ENCODE results near the gene LMBR1. TPM values are rescaled to one million over a fixed set of nuclear protein-coding genes. Genes with fewer than 3 reads are reported as not detected.

LMBR1 gene
- total and polyA plus RNA-seq, 4 experiments from 2014 or later = 35.3 to 97.4 (median 55.2) TPM

DNA sequence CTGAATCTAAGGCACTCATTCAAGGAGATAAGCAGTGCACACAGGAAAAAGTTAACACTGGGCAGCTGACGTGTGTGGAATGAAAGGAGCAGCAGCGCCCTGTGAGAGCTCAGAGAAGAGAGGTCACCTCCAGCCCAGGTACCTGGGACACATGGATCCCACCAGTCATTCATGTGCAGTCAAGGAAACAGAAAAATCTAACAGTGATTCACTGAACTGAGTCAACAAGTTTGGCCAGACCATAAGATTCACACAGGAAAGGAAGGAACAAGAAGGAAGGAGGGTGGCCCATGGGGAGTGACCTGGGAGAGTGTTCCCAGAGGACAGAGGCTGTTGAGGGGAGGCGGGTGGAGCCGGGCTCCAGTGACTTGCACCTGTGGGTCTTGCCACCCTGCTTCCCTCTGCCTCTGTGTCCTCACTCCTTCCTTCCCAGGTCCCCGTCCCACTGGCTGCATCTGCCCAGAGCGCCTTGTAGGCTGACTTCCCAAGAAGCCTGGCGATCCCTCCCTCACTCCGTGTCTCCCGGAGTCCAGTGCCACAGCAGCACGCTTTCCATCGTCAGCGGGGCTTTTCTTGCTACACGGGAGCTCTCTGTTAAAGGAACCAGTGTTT, 224.7 kb downstream of the LMBR1 start:
- no peak overlapping the region for H3K27ac ChIP-seq (ENCODE audit: low read depth, low read length)
- Mint-ChIP-seq H3K36me3 (peaks cover 14 to 20% of the 10 kb centered on the region in 2 donors), H3K27ac (peak overlapping the region in 2 of 7 donors; percentile 70 to 78), H3K4me3 (no peak overlapping the region), H3K27me3 (no peaks in the 10 kb centered on the region), H3K9me3 (peaks cover 0 to 2% (median 0%) of the 10 kb centered on the region in 8 donors), H3K4me1 (no peaks in the 10 kb centered on the region)
- H3K4me3 ChIP-seq (ENCODE audit: low read length in 2 of 2) = no peak overlapping the region
- POLR2A ChIA-PET (ENCODE audit: partially characterized antibody) = no interaction called here
- no peak for DNase-seq
- CTCF ChIA-PET (ENCODE audit: partially characterized antibody) = no interaction called here
- H3K4me1 ChIP-seq (ENCODE audit: insufficient read depth, low read length) = no peaks in the 10 kb centered on the region
- no peaks in the 10 kb centered on the region for H3K27me3 ChIP-seq (ENCODE audit: insufficient read depth, low read length)
- intact Hi-C loops (cut with micrococcal nuclease) = no loop called here
- no peaks in the 10 kb centered on the region for H3K9me3 ChIP-seq (ENCODE audit: control insufficient read depth in 1 of 2, low read length in 2 of 2)
- H3K36me3 ChIP-seq (ENCODE audit: insufficient read depth, low read length) = no peaks in the 10 kb centered on the region

DNA sequence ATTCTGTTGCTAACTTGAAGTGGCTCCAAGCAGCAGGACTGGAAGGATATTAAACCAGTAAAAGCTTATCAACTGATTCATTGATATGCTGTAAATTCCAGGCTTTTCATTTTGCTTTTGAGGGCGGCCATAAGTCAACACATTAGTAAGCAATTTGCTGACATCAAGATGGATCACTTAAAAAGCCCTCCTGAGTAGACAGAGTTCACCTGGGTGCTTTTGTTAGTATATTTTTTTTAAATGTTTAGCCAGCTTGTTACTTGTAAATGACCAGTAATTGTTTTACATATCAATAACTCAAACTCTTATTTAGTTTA, 225.9 kb downstream of the LMBR1 start:
- no peak overlapping the region for H3K4me3 Mint-ChIP-seq
- intact Hi-C loops (cut with micrococcal nuclease) = no loop called here

DNA sequence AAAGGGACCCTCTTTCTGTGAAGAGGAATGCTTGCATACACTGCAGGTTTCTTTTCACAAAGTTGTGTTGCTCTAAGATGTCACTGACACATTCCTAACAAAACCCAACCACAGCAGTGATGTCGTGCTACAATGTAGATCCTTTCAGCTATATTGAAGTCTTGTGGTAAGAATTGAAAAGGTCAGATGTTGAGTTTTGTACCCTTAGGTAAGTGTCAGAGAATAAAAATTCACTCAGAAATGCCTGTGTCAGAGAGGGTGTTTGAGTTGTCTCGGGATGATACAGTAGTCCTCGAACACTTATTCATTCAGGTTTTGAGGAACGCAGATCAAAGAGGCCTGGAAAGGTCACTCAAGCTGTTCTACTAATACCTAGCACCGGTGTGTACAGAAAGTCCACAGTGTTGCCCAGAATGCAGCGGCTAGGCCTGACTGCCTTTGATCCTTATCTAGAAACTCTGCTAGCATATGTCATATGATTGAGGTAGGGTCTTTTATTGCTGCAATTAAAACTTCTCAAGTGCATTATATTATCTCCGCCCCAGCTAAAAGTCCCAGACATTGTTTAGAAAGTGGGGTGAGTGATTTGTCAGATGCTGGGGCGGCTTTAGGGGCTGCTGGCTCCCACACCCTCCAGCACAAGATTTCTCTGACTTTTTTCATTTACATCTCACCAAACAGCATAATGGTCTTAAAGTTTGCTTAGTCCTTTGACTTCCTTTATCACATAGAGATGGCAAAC, 226.4 kb downstream of the LMBR1 start:
- no peaks in the 10 kb centered on the region for H3K4me1 ChIP-seq (ENCODE audit: insufficient read depth, low read length)
- Mint-ChIP-seq H3K36me3 (peaks cover 14 to 15% of the 10 kb centered on the region in 2 donors), H3K4me3 (no peak overlapping the region), H3K27ac (no peak overlapping the region), H3K9me3 (peaks cover 0 to 2% (median 0%) of the 10 kb centered on the region in 8 donors), H3K4me1 (no peaks in the 10 kb centered on the region), H3K27me3 (no peaks in the 10 kb centered on the region)
- H3K9me3 ChIP-seq (ENCODE audit: control insufficient read depth in 1 of 2, low read length in 2 of 2) = no peaks in the 10 kb centered on the region
- intact Hi-C loops (cut with micrococcal nuclease) = no loop called here
- CTCF ChIA-PET (ENCODE audit: partially characterized antibody) = no interaction called here
- no peak for DNase-seq
- POLR2A ChIA-PET (ENCODE audit: partially characterized antibody) = no interaction called here
- H3K27ac ChIP-seq (ENCODE audit: low read depth, low read length) = no peak overlapping the region
- H3K4me3 ChIP-seq (ENCODE audit: low read length in 2 of 2) = no peak overlapping the region
- H3K36me3 ChIP-seq (ENCODE audit: insufficient read depth, low read length) = no peaks in the 10 kb centered on the region
- H3K27me3 ChIP-seq (ENCODE audit: insufficient read depth, low read length) = no peaks in the 10 kb centered on the region

More for the DNA sequence above, 225.9 kb downstream of the LMBR1 start:
- Mint-ChIP-seq H3K4me1 (no peaks in the 10 kb centered on the region), H3K27me3 (no peaks in the 10 kb centered on the region), H3K27ac (no peak overlapping the region), H3K36me3 (peaks cover 14 to 19% of the 10 kb centered on the region in 2 donors), H3K9me3 (peaks cover 0 to 2% (median 0%) of the 10 kb centered on the region in 8 donors)
- no peaks in the 10 kb centered on the region for H3K9me3 ChIP-seq (ENCODE audit: control insufficient read depth in 1 of 2, low read length in 2 of 2)
- H3K27me3 ChIP-seq (ENCODE audit: insufficient read depth, low read length) = no peaks in the 10 kb centered on the region
- no peaks in the 10 kb centered on the region for H3K36me3 ChIP-seq (ENCODE audit: insufficient read depth, low read length)
- no peak overlapping the region for H3K27ac ChIP-seq (ENCODE audit: low read depth, low read length)
- CTCF ChIA-PET (ENCODE audit: partially characterized antibody) = no interaction called here
- H3K4me1 ChIP-seq (ENCODE audit: insufficient read depth, low read length) = no peaks in the 10 kb centered on the region
- POLR2A ChIA-PET (ENCODE audit: partially characterized antibody) = no interaction called here
- DNase-seq = no peak
- no peak overlapping the region for H3K4me3 ChIP-seq (ENCODE audit: low read length in 2 of 2)

DNA sequence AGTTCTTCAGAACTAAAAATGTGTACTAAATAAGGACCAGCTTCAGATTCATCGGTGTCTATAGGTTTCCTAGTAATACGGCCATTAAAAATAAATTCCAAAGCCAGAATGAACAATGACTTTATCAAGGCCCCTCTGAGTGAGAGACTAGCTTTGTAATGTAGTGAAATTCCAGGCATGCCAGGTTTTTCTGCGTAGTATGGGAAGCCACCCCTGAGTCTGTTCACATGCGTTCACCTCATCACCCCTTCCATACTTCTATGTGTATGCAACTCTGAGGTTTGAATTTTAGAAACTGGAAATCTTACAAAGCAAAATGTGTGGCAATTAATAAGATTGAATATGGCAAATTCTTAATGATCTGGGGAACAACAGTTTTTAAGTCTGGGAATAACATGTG, 227.9 kb downstream of the LMBR1 start:
- Mint-ChIP-seq H3K4me3 (no peak overlapping the region), H3K36me3 (peaks cover 4 to 9% of the 10 kb centered on the region in 2 donors), H3K27me3 (no peaks in the 10 kb centered on the region), H3K9me3 (no peaks in the 10 kb centered on the region), H3K4me1 (peaks cover 0 to 1% (median 0%) of the 10 kb centered on the region in 4 donors), H3K27ac (no peak overlapping the region)
- no peaks in the 10 kb centered on the region for H3K4me1 ChIP-seq (ENCODE audit: insufficient read depth, low read length)
- H3K9me3 ChIP-seq (ENCODE audit: control insufficient read depth in 1 of 2, low read length in 2 of 2) = no peaks in the 10 kb centered on the region
- no peak overlapping the region for H3K27ac ChIP-seq (ENCODE audit: low read depth, low read length)
- intact Hi-C loops (cut with micrococcal nuclease) = no loop called here
- CTCF ChIA-PET (ENCODE audit: partially characterized antibody) = no interaction called here
- H3K27me3 ChIP-seq (ENCODE audit: insufficient read depth, low read length) = no peaks in the 10 kb centered on the region
- POLR2A ChIA-PET (ENCODE audit: partially characterized antibody) = no interaction called here
- no peaks in the 10 kb centered on the region for H3K36me3 ChIP-seq (ENCODE audit: insufficient read depth, low read length)
- DNase-seq = no peak
- H3K4me3 ChIP-seq (ENCODE audit: low read length in 2 of 2) = no peak overlapping the region

DNA sequence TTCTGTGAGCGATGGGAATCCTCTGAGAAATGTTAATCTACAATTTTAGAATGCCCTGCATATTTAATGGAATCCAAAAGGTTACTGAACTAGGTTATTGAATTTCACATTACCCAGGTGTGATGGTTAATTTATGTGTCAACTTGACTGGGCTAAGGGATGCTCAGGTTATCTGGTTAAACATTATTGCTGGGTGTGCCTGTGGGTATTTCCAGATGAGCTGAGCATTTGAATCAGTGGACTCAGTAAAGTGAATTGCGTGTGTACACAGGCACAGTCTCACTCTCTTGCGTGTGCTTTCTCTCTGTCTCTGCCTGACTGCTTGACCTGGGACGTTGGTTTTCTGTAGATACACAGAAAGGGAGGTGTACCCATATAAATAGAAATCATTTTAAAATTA, 230.7 kb downstream of the LMBR1 start:
- ChIA-PET POLR2A (ENCODE audit: partially characterized antibody) (no interaction called here), CTCF (ENCODE audit: partially characterized antibody) (no interaction called here)
- H3K27ac Mint-ChIP-seq = no peak overlapping the region
- H3K9me3 Mint-ChIP-seq = no peaks in the 10 kb centered on the region
- DNase-seq = no peak
- no peaks in the 10 kb centered on the region for H3K36me3 Mint-ChIP-seq
- H3K27me3 Mint-ChIP-seq = peaks cover 0 to 2% of the 10 kb centered on the region in 2 donors
- H3K4me1 ChIP-seq (ENCODE audit: insufficient read depth, low read length) = no peaks in the 10 kb centered on the region
- no peak overlapping the region for H3K27ac ChIP-seq (ENCODE audit: low read depth, low read length)
- H3K27me3 ChIP-seq (ENCODE audit: insufficient read depth, low read length) = no peaks in the 10 kb centered on the region
- no peaks in the 10 kb centered on the region for H3K36me3 ChIP-seq (ENCODE audit: insufficient read depth, low read length)
- H3K4me3 ChIP-seq (ENCODE audit: low read length in 2 of 2) = no peak overlapping the region
- H3K4me1 Mint-ChIP-seq = peaks cover 0 to 3% (median 0%) of the 10 kb centered on the region in 4 donors
- no peak overlapping the region for H3K4me3 Mint-ChIP-seq
- intact Hi-C loops (cut with micrococcal nuclease) = no loop called here
- H3K9me3 ChIP-seq (ENCODE audit: control insufficient read depth in 1 of 2, low read length in 2 of 2) = no peaks in the 10 kb centered on the region

DNA sequence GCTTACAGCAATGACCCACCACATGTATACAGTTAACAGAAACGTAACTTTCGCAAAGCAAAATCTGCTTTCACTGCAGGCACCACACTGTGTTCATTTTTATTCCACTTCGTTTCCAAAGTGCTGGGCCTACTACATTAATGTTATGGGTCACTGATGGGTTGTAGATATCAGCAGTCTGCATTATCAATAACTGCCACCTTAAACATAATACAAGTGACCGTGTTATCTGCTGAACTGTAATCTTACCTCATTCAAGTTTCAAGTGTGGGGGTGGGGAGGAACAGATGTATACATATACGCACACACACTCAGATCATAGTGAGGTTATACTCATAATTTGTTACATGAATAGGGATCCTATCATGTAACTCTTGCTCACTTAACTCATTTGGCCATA, 231.3 kb downstream of the LMBR1 start:
- no peaks in the 10 kb centered on the region for H3K4me1 ChIP-seq (ENCODE audit: insufficient read depth, low read length)
- Mint-ChIP-seq H3K36me3 (no peaks in the 10 kb centered on the region), H3K4me3 (no peak overlapping the region), H3K4me1 (peaks cover 0 to 3% (median 0%) of the 10 kb centered on the region in 4 donors), H3K9me3 (no peaks in the 10 kb centered on the region), H3K27ac (no peak overlapping the region), H3K27me3 (peaks cover 0 to 2% of the 10 kb centered on the region in 2 donors)
- CTCF ChIA-PET (ENCODE audit: partially characterized antibody) = no interaction called here
- no peak overlapping the region for H3K27ac ChIP-seq (ENCODE audit: low read depth, low read length)
- DNase-seq = no peak
- intact Hi-C loops (cut with micrococcal nuclease) = no loop called here
- H3K27me3 ChIP-seq (ENCODE audit: insufficient read depth, low read length) = no peaks in the 10 kb centered on the region
- H3K4me3 ChIP-seq (ENCODE audit: low read length in 2 of 2) = no peak overlapping the region
- POLR2A ChIA-PET (ENCODE audit: partially characterized antibody) = no interaction called here
- H3K9me3 ChIP-seq (ENCODE audit: control insufficient read depth in 1 of 2, low read length in 2 of 2) = no peaks in the 10 kb centered on the region
- no peaks in the 10 kb centered on the region for H3K36me3 ChIP-seq (ENCODE audit: insufficient read depth, low read length)

DNA sequence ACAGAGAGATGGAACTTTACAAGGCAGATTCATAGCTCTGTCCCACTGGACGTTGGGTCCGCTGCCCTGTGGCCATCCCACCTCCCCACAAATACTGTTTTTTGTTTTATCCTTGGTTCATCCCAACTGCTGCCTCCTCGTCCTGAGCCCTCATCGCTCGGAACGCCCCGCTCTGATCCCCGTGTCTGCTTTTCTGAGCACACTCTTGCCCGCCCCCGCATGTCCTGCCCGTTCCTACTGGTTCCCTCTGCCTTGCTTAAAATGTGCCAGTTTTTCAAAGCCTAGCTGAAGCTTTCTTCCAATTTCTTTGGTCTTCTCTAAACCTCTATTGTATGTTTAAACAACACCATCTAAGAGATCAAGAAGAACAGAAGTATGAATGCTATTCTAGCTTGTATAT, 233.0 kb downstream of the LMBR1 start:
- Histone ChIP-seq H3K4me1 (ENCODE audit: insufficient read depth, low read length) (no peaks in the 10 kb centered on the region), H3K27me3 (ENCODE audit: insufficient read depth, low read length) (no peaks in the 10 kb centered on the region), H3K4me3 (ENCODE audit: low read length in 2 of 2) (no peak overlapping the region), H3K36me3 (ENCODE audit: insufficient read depth, low read length) (no peaks in the 10 kb centered on the region), H3K27ac (ENCODE audit: low read depth, low read length) (no peak overlapping the region), H3K9me3 (ENCODE audit: control insufficient read depth in 1 of 2, low read length in 2 of 2) (no peaks in the 10 kb centered on the region)
- ChIA-PET CTCF (ENCODE audit: partially characterized antibody) (no interaction called here), POLR2A (ENCODE audit: partially characterized antibody) (no interaction called here)
- intact Hi-C loops (cut with micrococcal nuclease) = no loop called here
- H3K4me3 Mint-ChIP-seq = no peak overlapping the region
- no peak for DNase-seq
- no peaks in the 10 kb centered on the region for H3K36me3 Mint-ChIP-seq
- H3K27ac Mint-ChIP-seq = no peak overlapping the region
- peaks cover 0 to 3% (median 0%) of the 10 kb centered on the region in 4 donors for H3K4me1 Mint-ChIP-seq
- peaks cover 0 to 5% of the 10 kb centered on the region in 2 donors for H3K27me3 Mint-ChIP-seq
- H3K9me3 Mint-ChIP-seq = no peaks in the 10 kb centered on the region

Data from CD4-positive, alpha-beta memory T cell (primary cell).